ENCODE results near the gene LGR6. TPM values are rescaled to one million over a fixed set of nuclear protein-coding genes. Genes with fewer than 3 reads are reported as not detected.

Gene LGR6
- total RNA-seq, 4 donors from 2014 or later, result 0.53 to 3.3 (median 2.3) TPM

- TF ChIP-seq POLR2A (IDR thresholded peaks at IDR 0.05) (no peak), CTCF (IDR thresholded peaks at IDR 0.05) (no peak)
- no peaks in the 10 kb centered on the region for H3K36me3 ChIP-seq
- peaks cover 0 to 6% of the 10 kb centered on the region in 2 donors for H3K27me3 ChIP-seq
- no peaks in the 10 kb centered on the region for H3K9me3 ChIP-seq
- H3K27ac ChIP-seq, result no peak overlapping the region
- no peak for DNase-seq
- H3K4me1 ChIP-seq, result peaks cover 0 to 8% (median 0%) of the 10 kb centered on the region in 4 donors
- peak overlapping the region in 3 of 4 donors; percentile 6 to 46 (median 44) for H3K4me3 ChIP-seq
Observed at GRCh38 chr1:202214089-202214843, 20.7 kb downstream of the LGR6 start.

GRCh38 chr1:202215472-202216130 is 22.0 kb downstream of the LGR6 start:
- Histone ChIP-seq H3K36me3 (no peaks in the 10 kb centered on the region), H3K9me3 (no peaks in the 10 kb centered on the region), H3K27ac (no peak overlapping the region), H3K27me3 (peaks cover 0 to 6% of the 10 kb centered on the region in 2 donors), H3K4me1 (peaks cover 0 to 8% (median 0%) of the 10 kb centered on the region in 4 donors), H3K4me3 (no peak overlapping the region)
- no peak for DNase-seq
- no peak for TF ChIP-seq POLR2A (IDR thresholded peaks at IDR 0.05)

GRCh38 chr1:202216691-202217090 is 23.1 kb downstream of the LGR6 start:
- H3K9me3 ChIP-seq, result no peaks in the 10 kb centered on the region
- peaks cover 0 to 8% (median 0%) of the 10 kb centered on the region in 4 donors for H3K4me1 ChIP-seq
- no peak for TF ChIP-seq CTCF (IDR thresholded peaks at IDR 0.05)
- DNase-seq, result no peak
- peaks cover 0 to 6% of the 10 kb centered on the region in 2 donors for H3K27me3 ChIP-seq
- H3K27ac ChIP-seq, result no peak overlapping the region
- no peak overlapping the region for H3K4me3 ChIP-seq
- H3K36me3 ChIP-seq, result no peaks in the 10 kb centered on the region

- H3K27me3 ChIP-seq, result peaks cover 0 to 6% of the 10 kb centered on the region in 2 donors
- no peak overlapping the region for H3K4me3 ChIP-seq
- H3K27ac ChIP-seq, result no peak overlapping the region
- H3K9me3 ChIP-seq, result no peaks in the 10 kb centered on the region
- H3K4me1 ChIP-seq, result peaks cover 0 to 8% (median 0%) of the 10 kb centered on the region in 4 donors
- no peaks in the 10 kb centered on the region for H3K36me3 ChIP-seq
- TF ChIP-seq POLR2A (IDR thresholded peaks at IDR 0.05) (no peak), CTCF (IDR thresholded peaks at IDR 0.05) (no peak)
- DNase-seq, result no peak
Observed at GRCh38 chr1:202217516-202217915, 23.9 kb downstream of the LGR6 start.

- DNase-seq, result no peak
- Histone ChIP-seq H3K9me3 (no peaks in the 10 kb centered on the region), H3K27ac (no peak overlapping the region), H3K4me3 (no peak overlapping the region), H3K4me1 (peaks cover 0 to 8% (median 0%) of the 10 kb centered on the region in 4 donors), H3K36me3 (no peaks in the 10 kb centered on the region), H3K27me3 (peaks cover 0 to 6% of the 10 kb centered on the region in 2 donors)
- TF ChIP-seq CTCF (IDR thresholded peaks at IDR 0.05), result no peak
- TF ChIP-seq POLR2A (IDR thresholded peaks at IDR 0.05), result no peak
Observed at GRCh38 chr1:202217951-202218350, 24.4 kb downstream of the LGR6 start.

- no peak for TF ChIP-seq POLR2A (IDR thresholded peaks at IDR 0.05)
- no peak for TF ChIP-seq CTCF (IDR thresholded peaks at IDR 0.05)
- Histone ChIP-seq H3K9me3 (no peaks in the 10 kb centered on the region), H3K36me3 (no peaks in the 10 kb centered on the region), H3K4me3 (no peak overlapping the region), H3K27ac (no peak overlapping the region), H3K27me3 (no peaks in the 10 kb centered on the region), H3K4me1 (no peaks in the 10 kb centered on the region)
- no peak for DNase-seq
Observed at GRCh38 chr1:202220733-202221132, 27.1 kb downstream of the LGR6 start.

Data from Peyer's patch (tissue), 4 donors.